Measurements from ENCODE around the gene PTPN11. TPM values are rescaled to one million over a fixed set of nuclear protein-coding genes. Genes with fewer than 3 reads are reported as not detected.
"Not testable (repeated sequence)": the region's sequence is repeated elsewhere in the genome, so short reads cannot be mapped to it uniquely, and the experiment has no call there.

Gene PTPN11
- total and polyA plus RNA-seq, 8 donors, result 16.3 to 114 (median 67.5) TPM

- H3K36me3 ChIP-seq, result peaks cover 0 to 14% (median 2%) of the 10 kb centered on the region in 4 donors
- DNase-seq, result no peak
- 67 to 86% (median 73%) methylated on average over 5 of the region's 5 CpGs for WGBS, 5 donors
- intact Hi-C loops (cut with DNase I; ENCODE audit: low total_unique reads), result no loop called here
- TF ChIP-seq CTCF (IDR thresholded peaks at IDR 0.05), result no peak
- TF ChIP-seq POLR2A (IDR thresholded peaks at IDR 0.05), result no peak
- TF ChIP-seq POLR2AphosphoS5 (IDR thresholded peaks at IDR 0.05), result no peak
- TF ChIP-seq EP300 (IDR thresholded peaks at IDR 0.05), result no peak
- no peaks in the 10 kb centered on the region for H3K9me3 ChIP-seq
- H3K27me3 ChIP-seq, result no peaks in the 10 kb centered on the region
- no peaks in the 10 kb centered on the region for H3K4me1 ChIP-seq
- no peak overlapping the region for H3K27ac ChIP-seq
- H3K4me3 ChIP-seq, result no peak overlapping the region
Observed at GRCh38 chr12:112430929-112431328, 12.2 kb downstream of the PTPN11 start.

GRCh38 chr12:112431965-112432364, 13.2 kb downstream of the PTPN11 start:
- H3K36me3 ChIP-seq, result peaks cover 0 to 14% (median 2%) of the 10 kb centered on the region in 4 donors
- no peak for DNase-seq
- H3K4me3 ChIP-seq, result no peak overlapping the region
- intact Hi-C loops (cut with DNase I; ENCODE audit: low total_unique reads), result no loop called here
- H3K4me1 ChIP-seq, result peaks cover 0 to 5% (median 0%) of the 10 kb centered on the region in 4 donors
- no peak for TF ChIP-seq EP300 (IDR thresholded peaks at IDR 0.05)
- no peak for TF ChIP-seq POLR2A (IDR thresholded peaks at IDR 0.05)
- no peaks in the 10 kb centered on the region for H3K27me3 ChIP-seq
- 71 to 81% (median 73%) methylated on average over 3 of the region's 3 CpGs for WGBS, 5 donors
- no peak overlapping the region for H3K27ac ChIP-seq
- no peaks in the 10 kb centered on the region for H3K9me3 ChIP-seq

- 98 to 100% (median 99%) methylated on average over 2 of the region's 2 CpGs for WGBS, 5 donors
- intact Hi-C loops (cut with DNase I; ENCODE audit: low total_unique reads), result no loop called here
- no peak for DNase-seq
- no peak for TF ChIP-seq POLR2A (IDR thresholded peaks at IDR 0.05)
- no peaks in the 10 kb centered on the region for H3K9me3 ChIP-seq
- H3K4me3 ChIP-seq, result no peak overlapping the region
- no peak overlapping the region for H3K27ac ChIP-seq
- no peaks in the 10 kb centered on the region for H3K27me3 ChIP-seq
- H3K4me1 ChIP-seq, result peaks cover 0 to 5% (median 0%) of the 10 kb centered on the region in 4 donors
- H3K36me3 ChIP-seq, result peaks cover 0 to 9% (median 2%) of the 10 kb centered on the region in 4 donors
Observed at GRCh38 chr12:112433551-112433950, 14.8 kb downstream of the PTPN11 start.

GRCh38 chr12:112438645-112439044, 19.9 kb downstream of the PTPN11 start:
- H3K9me3 ChIP-seq; DNase-seq; H3K4me3 ChIP-seq; H3K27ac ChIP-seq; intact Hi-C loops (cut with DNase I; ENCODE audit: low total_unique reads); H3K36me3 ChIP-seq; H3K27me3 ChIP-seq: not testable (repeated sequence)
- peaks cover 0 to 10% (median 0%) of the 10 kb centered on the region in 4 donors for H3K4me1 ChIP-seq
- 94 to 100% (median 98%) methylated on average over 1 of the region's 1 CpG for WGBS, 5 donors

GRCh38 chr12:112439769-112440168, 21.0 kb downstream of the PTPN11 start:
- Histone ChIP-seq H3K4me3 (no peak overlapping the region), H3K9me3 (no peaks in the 10 kb centered on the region), H3K27ac (no peak overlapping the region), H3K27me3 (no peaks in the 10 kb centered on the region), H3K36me3 (peaks cover 0 to 6% (median under 1%) of the 10 kb centered on the region in 4 donors), H3K4me1 (peaks cover 0 to 10% (median 0%) of the 10 kb centered on the region in 4 donors)
- no peak for DNase-seq
- TF ChIP-seq POLR2A (IDR thresholded peaks at IDR 0.05) (no peak), CTCF (IDR thresholded peaks at IDR 0.05) (no peak), POLR2AphosphoS5 (IDR thresholded peaks at IDR 0.05) (no peak), EP300 (IDR thresholded peaks at IDR 0.05) (no peak)
- intact Hi-C loops (cut with DNase I; ENCODE audit: low total_unique reads), result no loop called here

GRCh38 chr12:112440653-112441052, 21.9 kb downstream of the PTPN11 start:
- intact Hi-C loops (cut with DNase I; ENCODE audit: low total_unique reads); H3K4me3 ChIP-seq; H3K27me3 ChIP-seq; H3K27ac ChIP-seq; H3K9me3 ChIP-seq; DNase-seq: not testable (repeated sequence)
- H3K4me1 ChIP-seq, result peaks cover 0 to 10% (median 0%) of the 10 kb centered on the region in 4 donors
- WGBS, 5 donors, result 93 to 100% (median 94%) methylated on average over 9 of the region's 9 CpGs
- peaks cover 0 to 14% (median 5%) of the 10 kb centered on the region in 4 donors for H3K36me3 ChIP-seq

All from stomach (tissue), 9 donors.